ENCODE measurements around the gene FIBIN.

The FIBIN gene

DNA sequence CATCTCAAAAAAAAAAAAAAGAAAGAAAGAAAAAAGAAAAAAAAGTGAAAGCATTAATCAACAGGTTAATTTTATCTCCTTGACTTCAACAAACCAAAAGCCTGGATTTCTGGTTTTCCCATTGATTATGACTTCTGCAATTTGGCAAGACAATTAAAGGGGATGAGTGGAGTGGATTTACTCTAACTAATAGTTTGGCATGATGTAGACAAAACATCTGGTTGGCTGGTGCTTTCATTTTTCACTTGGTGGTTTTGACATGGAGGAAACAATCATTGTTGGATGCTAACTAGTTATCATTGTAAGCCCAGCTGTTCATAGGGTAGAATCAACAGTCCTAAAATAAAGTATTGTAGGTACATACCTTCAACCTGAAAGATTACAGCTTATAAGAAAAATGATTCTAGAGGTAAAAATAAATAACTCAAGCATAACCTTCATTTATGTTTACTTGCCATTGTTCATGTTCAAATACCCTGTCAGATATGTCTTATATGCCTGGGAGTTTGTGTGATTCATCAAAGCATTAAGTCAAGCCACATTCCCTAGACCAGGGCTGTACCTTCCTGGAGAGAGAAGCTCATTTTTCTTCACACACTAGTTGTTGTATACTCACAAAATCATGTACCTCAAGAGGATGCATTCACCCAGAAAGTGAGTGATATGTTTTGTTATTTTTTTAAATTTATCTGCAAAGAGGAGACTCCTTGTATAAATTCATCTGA lies 15.1 kb downstream of the FIBIN start:
- no peak overlapping the region for H3K4me3 ChIP-seq (ENCODE audit: low read depth, low read length)
- DNase-seq (ENCODE audit: low read depth) = no peak
- TF ChIP-seq, protein P1, sequence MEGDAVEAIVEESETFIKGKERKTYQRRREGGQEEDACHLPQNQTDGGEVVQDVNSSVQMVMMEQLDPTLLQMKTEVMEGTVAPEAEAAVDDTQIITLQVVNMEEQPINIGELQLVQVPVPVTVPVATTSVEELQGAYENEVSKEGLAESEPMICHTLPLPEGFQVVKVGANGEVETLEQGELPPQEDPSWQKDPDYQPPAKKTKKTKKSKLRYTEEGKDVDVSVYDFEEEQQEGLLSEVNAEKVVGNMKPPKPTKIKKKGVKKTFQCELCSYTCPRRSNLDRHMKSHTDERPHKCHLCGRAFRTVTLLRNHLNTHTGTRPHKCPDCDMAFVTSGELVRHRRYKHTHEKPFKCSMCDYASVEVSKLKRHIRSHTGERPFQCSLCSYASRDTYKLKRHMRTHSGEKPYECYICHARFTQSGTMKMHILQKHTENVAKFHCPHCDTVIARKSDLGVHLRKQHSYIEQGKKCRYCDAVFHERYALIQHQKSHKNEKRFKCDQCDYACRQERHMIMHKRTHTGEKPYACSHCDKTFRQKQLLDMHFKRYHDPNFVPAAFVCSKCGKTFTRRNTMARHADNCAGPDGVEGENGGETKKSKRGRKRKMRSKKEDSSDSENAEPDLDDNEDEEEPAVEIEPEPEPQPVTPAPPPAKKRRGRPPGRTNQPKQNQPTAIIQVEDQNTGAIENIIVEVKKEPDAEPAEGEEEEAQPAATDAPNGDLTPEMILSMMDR (conservative IDR thresholded peaks at IDR 0.05; ENCODE audit: low read depth, low read length) = no peak

DNA sequence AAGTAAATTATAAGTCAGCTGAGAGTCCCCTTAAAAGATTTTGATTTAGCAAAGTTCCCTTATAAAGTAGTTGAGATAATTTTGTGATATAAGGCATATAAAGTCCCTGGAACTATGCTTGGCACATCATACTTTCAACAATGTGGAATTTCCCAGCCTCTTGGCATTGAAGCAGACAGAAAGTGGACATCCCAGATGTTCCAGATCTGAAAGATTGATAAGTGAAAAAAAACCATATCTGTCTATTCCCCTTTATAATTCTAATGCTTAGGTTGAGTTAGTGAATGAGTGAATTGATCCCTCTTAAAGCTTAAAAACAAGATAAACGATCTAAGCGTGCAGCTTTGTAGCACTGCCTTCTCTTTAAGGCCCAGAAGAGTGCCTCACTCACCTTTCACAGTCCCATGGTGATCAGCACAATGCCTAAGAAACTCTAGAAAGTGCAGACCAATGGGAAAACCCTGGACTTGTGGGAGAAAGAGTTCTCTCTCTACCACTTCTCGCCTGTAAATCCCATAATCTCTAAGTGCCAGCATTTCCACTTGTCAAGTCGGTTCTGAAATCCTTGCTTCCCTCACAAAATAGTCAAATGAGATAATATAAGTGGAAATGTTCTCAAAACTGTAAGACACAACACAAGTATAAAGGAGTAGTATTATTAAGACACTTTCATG lies 17.8 kb downstream of the FIBIN start:
- H3K4me3 ChIP-seq (ENCODE audit: low read depth, low read length) = no peak overlapping the region
- TF ChIP-seq, protein P1 (conservative IDR thresholded peaks at IDR 0.05; ENCODE audit: low read depth, low read length) = no peak
- DNase-seq (ENCODE audit: low read depth) = no peak

DNA sequence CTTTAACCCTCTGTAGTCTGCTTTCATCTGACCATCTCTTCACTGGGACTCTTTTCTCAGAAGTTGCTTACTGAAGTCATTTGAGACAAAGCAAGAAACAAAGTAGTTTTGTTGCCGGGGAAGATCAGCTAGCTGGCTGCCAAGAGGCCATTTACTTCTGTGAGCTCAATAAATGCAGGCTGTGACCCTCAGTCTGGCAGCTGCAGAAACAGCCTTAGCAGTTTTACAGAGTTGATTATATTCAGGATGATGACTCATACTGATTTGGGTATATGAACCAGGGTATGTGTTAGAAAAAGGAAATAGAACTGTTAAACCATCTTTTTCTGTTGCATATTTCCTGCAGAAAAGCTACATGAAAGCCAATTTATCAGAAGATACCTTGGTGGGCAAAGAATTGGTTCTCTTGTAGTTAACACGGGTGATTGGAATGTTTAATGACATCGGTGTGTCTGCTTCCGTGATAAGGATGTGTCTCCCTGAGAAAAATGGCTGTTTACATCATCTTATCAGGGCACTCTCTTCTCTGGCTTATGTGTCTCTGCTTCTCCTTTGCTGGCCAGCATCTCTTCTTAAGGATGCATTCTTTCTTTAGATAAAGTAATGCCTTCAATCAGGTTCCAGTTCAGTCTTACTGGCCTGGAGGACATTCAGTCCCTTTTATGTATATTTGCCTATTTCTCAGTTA lies 18.5 kb downstream of the FIBIN start:
- no peak overlapping the region for H3K4me3 ChIP-seq (ENCODE audit: low read depth, low read length)
- TF ChIP-seq, protein P1 (conservative IDR thresholded peaks at IDR 0.05; ENCODE audit: low read depth, low read length) = no peak
- peak; percentile 85 for DNase-seq (ENCODE audit: low read depth)

DNA sequence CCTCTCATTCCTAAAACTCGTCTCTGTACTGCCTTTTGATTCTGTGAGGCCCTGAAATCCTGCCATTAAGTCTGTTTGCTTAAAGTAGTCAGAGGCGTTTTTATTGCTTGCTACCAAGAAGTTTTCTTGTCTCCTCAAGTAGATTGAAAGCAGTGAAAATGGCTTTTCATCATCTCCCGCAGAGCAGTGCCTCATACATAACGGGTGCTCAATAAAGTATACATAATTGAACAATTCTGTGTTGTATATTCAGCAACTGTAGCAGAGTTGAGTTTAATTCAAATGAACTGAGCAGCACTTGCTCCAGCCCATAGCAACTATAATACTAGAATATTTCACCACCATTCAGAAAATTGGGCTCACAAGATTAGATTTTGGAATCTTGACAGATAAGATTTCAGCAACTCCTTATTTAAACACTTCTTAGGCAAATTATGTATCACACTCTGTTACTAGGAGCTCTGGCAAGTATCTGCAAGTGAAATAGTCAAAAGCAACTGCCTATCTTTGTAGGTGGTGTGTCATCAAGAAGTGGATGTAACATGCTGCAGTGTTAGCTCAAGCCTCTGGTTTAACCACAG lies 20.0 kb downstream of the FIBIN start:
- DNase-seq (ENCODE audit: low read depth) = peak; percentile 48
- no peak overlapping the region for H3K4me3 ChIP-seq (ENCODE audit: low read depth, low read length)
- TF ChIP-seq, protein P1 (conservative IDR thresholded peaks at IDR 0.05; ENCODE audit: low read depth, low read length) = no peak

DNA sequence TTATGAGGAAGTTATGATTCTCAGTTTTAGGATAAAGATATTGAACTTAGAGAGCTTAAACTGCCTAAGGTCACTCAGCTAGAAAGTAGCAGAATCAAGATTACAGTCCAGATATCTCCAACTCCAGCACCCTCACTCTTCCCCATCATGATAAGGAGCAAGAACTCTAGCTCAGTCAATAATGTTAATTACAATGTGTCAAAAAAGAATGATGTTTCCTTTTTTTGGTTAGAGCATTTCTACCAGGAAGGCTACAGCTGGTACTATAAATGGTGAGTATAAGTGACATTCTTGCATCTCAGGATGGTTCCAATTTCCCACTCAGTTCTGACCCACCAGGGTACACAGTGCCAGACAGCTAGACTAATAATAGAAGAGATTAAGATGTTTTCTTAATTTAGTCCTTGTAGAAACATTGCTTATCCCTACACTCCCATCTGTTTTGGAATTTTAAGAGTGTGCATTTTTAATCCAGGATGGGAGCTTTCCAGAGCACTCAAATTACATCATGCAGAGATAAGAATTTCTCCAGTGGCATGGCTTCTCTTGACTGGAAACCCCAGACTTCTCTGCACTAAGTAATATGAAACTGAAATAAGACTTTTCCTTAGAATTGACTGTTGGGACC lies 25.1 kb downstream of the FIBIN start:
- DNase-seq (ENCODE audit: low read depth) = peak; percentile 22
- TF ChIP-seq, protein P1 (conservative IDR thresholded peaks at IDR 0.05; ENCODE audit: low read depth, low read length) = no peak
- H3K4me3 ChIP-seq (ENCODE audit: low read depth, low read length) = no peak overlapping the region

DNA sequence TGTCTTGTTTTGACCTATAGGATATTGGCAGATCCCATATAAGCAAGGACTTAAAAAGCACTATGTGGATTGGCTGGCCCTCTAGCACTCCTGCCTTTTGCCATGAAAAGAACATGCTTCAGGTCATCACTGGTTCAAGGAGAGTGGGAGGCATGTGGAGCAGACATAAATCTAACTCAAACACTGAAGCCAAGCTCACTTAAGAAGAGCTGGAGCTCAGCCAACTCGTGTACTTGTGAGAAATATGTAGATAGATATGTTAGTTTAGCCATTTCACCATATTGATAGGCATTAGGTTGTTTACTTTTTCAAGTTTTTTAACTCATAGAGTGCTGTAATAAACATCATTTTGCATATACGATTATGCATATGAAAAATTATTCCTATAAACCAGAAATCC lies 26.8 kb downstream of the FIBIN start:
- no peak overlapping the region for H3K4me3 ChIP-seq (ENCODE audit: low read depth, low read length)
- TF ChIP-seq, protein P1 (conservative IDR thresholded peaks at IDR 0.05; ENCODE audit: low read depth, low read length) = no peak
- DNase-seq (ENCODE audit: low read depth) = peak; percentile 61

All from choroid plexus epithelial cell (primary cell).